Subcutaneous abdominal adipose tissue (tissue), 5 donors: ENCODE data around the gene TREML2.

Source experiments
- H3K27ac ChIP-seq: one replicate; pipeline ENCODE4 v1.7.0; 2013; ENCODE audit warnings: low read depth, mild to moderate bottlenecking, inconsistent platforms, low read length, moderate library complexity
- H3K27me3 ChIP-seq, 5 donors: one replicate each; pipeline ENCODE4 v1.7.0; 2013; ENCODE audit warnings: low read length in 5 of 5, inconsistent platforms in 1 of 5; ENCODE audit not compliant: control insufficient read depth in 5 of 5, insufficient read depth in 4 of 5
- H3K36me3 ChIP-seq, 5 donors: one replicate each; pipeline ENCODE4 v1.7.0; 2013; ENCODE audit warnings: low read length in 5 of 5; ENCODE audit not compliant: control insufficient read depth in 5 of 5, insufficient read depth in 5 of 5
- H3K4me1 ChIP-seq, 5 donors: one replicate each; pipeline ENCODE4 v1.7.0; 2013; ENCODE audit warnings: low read length in 5 of 5, mild to moderate bottlenecking in 3 of 5, moderate library complexity in 1 of 5; ENCODE audit not compliant: control insufficient read depth in 5 of 5, insufficient read depth in 5 of 5
- H3K4me3 ChIP-seq, 5 donors: one replicate each; pipeline ENCODE4 v1.7.0; 2013; ENCODE audit warnings: low read length in 5 of 5, low read depth in 1 of 5
- H3K9ac ChIP-seq, 5 donors: one replicate each; pipeline ENCODE4 v1.7.0; 2013; ENCODE audit warnings: low read length in 5 of 5, mild to moderate bottlenecking in 4 of 5, moderate library complexity in 3 of 5
- H3K9me3 ChIP-seq, 5 donors: one replicate each; pipeline ENCODE4 v1.7.0; 2013; ENCODE audit warnings: low read length in 5 of 5; ENCODE audit not compliant: control insufficient read depth in 5 of 5
- donor health status: healthy.
- donor health status: healthy.
- donor health status: healthy.
- donor health status: healthy.
- donor health status: healthy.

TREML2 gene

DNA sequence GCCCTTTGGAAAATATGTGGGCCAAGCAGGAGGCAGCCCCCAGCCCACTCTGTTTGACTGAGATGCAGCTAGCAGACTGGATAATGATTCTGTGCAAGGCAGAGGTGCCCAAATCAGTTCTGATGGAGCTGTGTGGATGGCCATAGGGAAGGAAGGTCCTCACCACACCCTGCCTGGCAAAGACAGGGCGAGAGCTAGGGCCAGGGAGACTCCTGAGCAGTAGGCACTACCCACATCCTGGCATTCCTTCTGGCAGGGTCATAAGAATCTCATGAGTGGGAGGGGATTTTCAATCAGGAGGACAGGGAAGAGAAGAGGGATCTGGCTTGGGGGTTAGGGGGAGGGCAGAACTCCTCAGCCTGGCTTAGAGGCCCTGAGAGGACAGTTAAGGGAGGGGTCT, 19.4 kb downstream of the TREML2 start:
- Histone ChIP-seq H3K9ac (no peak overlapping the region), H3K9me3 (no peaks in the 10 kb centered on the region), H3K27ac (no peak overlapping the region), H3K4me1 (peaks cover 0 to 14% (median 1%) of the 10 kb centered on the region in 5 donors), H3K4me3 (no peak overlapping the region), H3K27me3 (peaks cover 0 to 2% (median 0%) of the 10 kb centered on the region in 5 donors), H3K36me3 (no peaks in the 10 kb centered on the region)

DNA sequence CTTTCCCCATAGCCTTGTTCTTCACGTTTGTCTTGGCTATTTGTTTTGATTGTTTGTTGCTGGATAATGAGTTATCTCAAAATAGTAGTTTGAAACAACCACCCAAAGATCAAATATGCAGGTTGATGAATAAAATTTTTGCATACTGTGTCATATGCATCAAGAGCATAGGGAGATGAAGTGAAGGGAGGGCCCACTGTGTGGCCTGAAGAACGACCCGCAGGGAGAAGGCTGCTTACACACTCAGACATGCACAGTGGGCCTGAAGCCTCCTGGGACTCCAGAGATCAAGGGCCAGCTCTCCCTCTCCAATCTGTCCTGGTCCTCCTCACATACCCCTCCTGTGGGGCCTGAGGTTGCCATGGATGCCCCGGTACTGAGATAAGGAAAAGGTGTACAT, 21.8 kb downstream of the TREML2 start:
- no peak overlapping the region for H3K9ac ChIP-seq
- H3K9me3 ChIP-seq = no peaks in the 10 kb centered on the region
- peaks cover 0 to 2% (median 0%) of the 10 kb centered on the region in 5 donors for H3K27me3 ChIP-seq
- peaks cover 0 to 4% (median 0%) of the 10 kb centered on the region in 5 donors for H3K4me1 ChIP-seq
- no peak overlapping the region for H3K27ac ChIP-seq
- H3K36me3 ChIP-seq = no peaks in the 10 kb centered on the region
- no peak overlapping the region for H3K4me3 ChIP-seq

DNA sequence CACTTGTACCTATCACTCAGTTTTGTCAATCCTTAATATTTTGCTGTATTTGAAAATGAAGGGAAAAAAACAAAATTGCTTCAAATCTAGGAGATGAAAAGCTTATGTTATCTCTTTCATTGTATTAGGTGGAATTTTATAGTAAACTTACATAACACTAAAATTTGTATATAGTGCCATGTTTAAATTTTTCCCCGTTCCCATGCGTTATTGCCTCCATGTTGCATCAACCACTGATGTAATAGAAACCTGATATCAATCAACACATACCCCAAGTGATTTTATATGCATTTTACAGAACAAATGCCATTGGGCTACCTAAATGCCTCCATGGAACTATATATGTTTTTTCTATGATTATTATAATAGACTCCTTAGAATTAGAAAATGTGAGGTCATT, 23.3 kb downstream of the TREML2 start:
- H3K9me3 ChIP-seq = no peaks in the 10 kb centered on the region
- H3K27ac ChIP-seq = no peak overlapping the region
- H3K4me1 ChIP-seq = peaks cover 0 to 4% (median 0%) of the 10 kb centered on the region in 5 donors
- no peak overlapping the region for H3K4me3 ChIP-seq
- H3K9ac ChIP-seq = no peak overlapping the region
- H3K27me3 ChIP-seq = peaks cover 0 to 2% (median 0%) of the 10 kb centered on the region in 5 donors
- H3K36me3 ChIP-seq = no peaks in the 10 kb centered on the region

DNA sequence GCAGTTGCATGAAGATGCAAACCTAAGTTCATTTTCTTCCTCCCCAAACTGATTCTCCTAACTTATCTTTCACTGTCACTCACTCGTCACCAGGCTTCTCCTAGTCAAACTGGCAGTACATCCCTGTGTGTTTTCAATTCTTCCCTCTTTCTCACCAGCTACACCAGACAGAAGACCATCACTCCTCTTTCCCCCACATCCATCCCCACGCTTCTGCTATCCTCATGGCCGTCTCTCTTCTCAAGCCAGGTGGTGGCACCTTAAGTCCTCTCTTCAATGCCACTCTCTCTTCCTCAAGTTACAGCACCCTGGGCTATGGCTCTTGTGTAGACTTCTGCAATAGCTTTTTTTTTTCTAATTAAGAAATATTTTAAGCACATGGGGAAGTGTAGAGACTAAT, 23.7 kb downstream of the TREML2 start:
- Histone ChIP-seq H3K9ac (no peak overlapping the region), H3K4me1 (peaks cover 0 to 4% (median 0%) of the 10 kb centered on the region in 5 donors), H3K27me3 (peaks cover 0 to 2% (median 0%) of the 10 kb centered on the region in 5 donors), H3K36me3 (no peaks in the 10 kb centered on the region), H3K27ac (no peak overlapping the region), H3K9me3 (no peaks in the 10 kb centered on the region), H3K4me3 (no peak overlapping the region)

DNA sequence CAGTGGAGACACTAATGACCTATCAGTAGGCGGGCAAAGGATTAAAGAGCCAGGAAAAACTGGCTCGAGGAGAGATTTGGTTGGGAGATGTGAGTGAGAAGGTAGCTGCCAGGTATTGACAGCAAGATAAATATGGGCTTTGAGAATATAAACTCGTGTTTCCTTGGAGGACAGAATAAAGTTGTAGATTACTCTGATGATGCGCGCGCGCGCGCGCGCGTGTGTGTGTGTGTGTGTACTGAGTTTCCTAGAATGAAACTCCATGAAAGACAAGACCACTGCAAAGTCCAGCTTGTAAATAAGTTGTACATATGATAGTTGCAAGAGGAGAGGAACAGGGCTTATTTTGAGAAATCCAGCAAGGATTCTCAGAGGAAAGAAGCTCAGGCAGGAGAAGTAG, 24.8 kb downstream of the TREML2 start:
- peaks cover 0 to 5% (median 0%) of the 10 kb centered on the region in 5 donors for H3K27me3 ChIP-seq
- H3K9ac ChIP-seq = no peak overlapping the region
- no peaks in the 10 kb centered on the region for H3K4me1 ChIP-seq
- H3K9me3 ChIP-seq = no peaks in the 10 kb centered on the region
- no peaks in the 10 kb centered on the region for H3K36me3 ChIP-seq
- H3K27ac ChIP-seq = no peak overlapping the region
- no peak overlapping the region for H3K4me3 ChIP-seq

DNA sequence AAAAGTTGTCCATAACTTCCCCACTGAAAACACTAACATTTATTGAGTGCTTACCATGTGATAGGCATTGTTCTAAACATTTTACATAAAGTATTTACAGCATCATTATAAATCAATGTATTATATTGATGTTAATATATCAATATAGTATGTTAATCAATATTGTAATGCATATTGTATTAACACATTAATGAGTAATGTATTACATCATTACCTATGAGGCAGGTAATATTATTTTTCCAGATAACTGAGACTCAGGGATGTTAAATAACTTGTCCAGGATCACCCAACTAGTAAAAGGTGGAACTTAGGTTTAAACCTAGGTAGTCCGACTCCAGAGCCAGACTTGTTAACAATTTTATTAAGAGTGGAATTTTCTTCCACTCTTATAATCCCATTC, 25.9 kb downstream of the TREML2 start:
- no peak overlapping the region for H3K27ac ChIP-seq
- H3K4me3 ChIP-seq = no peak overlapping the region
- peaks cover 0 to 5% (median 0%) of the 10 kb centered on the region in 5 donors for H3K27me3 ChIP-seq
- H3K9ac ChIP-seq = no peak overlapping the region
- no peaks in the 10 kb centered on the region for H3K9me3 ChIP-seq
- no peaks in the 10 kb centered on the region for H3K4me1 ChIP-seq
- H3K36me3 ChIP-seq = no peaks in the 10 kb centered on the region

DNA sequence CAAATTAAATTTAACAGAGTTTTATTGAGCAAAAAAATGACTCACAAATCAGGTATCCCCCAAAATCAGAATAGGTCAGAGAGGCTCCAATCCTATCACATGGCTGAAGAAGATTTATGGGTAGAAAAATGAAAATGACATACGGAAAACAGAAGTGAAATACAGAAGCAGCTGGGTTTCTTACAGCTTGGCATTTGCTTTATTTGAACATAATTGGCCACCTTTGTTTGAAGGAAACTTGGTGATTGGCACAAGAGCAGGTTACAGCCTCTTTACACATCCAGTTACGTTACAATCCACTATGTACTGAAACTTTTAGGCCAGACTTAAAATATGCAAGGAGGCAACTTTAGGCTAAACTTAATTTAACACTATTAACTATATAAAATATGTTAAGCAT, 26.3 kb downstream of the TREML2 start:
- Histone ChIP-seq H3K36me3 (no peaks in the 10 kb centered on the region), H3K9ac (no peak overlapping the region), H3K4me1 (no peaks in the 10 kb centered on the region), H3K9me3 (no peaks in the 10 kb centered on the region), H3K27me3 (peaks cover 0 to 5% (median 0%) of the 10 kb centered on the region in 5 donors), H3K4me3 (no peak overlapping the region), H3K27ac (no peak overlapping the region)

DNA sequence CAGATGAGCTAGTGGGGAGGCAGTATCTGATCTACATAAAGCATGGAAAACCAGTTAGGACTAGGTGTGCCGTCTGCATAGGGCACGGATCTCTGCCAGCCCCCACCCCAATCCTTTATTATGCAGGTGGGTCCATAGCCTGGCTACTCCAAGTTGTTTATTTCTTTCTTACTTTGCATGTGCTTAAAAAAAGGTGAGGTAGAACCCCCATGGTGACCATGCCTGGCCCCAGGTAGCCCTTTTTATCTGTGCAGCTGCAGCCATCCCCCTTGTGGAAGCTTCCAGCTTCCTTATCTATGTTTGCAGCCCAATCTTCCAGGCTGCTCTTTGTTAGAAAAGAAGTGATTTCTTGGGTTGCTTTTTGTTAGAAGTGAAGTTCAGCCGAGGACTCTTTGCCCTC, 29.0 kb downstream of the TREML2 start:
- Histone ChIP-seq H3K4me3 (no peak overlapping the region), H3K36me3 (no peaks in the 10 kb centered on the region), H3K9ac (no peak overlapping the region), H3K9me3 (no peaks in the 10 kb centered on the region), H3K27me3 (peaks cover 0 to 5% (median 0%) of the 10 kb centered on the region in 5 donors), H3K27ac (no peak overlapping the region), H3K4me1 (no peaks in the 10 kb centered on the region)

DNA sequence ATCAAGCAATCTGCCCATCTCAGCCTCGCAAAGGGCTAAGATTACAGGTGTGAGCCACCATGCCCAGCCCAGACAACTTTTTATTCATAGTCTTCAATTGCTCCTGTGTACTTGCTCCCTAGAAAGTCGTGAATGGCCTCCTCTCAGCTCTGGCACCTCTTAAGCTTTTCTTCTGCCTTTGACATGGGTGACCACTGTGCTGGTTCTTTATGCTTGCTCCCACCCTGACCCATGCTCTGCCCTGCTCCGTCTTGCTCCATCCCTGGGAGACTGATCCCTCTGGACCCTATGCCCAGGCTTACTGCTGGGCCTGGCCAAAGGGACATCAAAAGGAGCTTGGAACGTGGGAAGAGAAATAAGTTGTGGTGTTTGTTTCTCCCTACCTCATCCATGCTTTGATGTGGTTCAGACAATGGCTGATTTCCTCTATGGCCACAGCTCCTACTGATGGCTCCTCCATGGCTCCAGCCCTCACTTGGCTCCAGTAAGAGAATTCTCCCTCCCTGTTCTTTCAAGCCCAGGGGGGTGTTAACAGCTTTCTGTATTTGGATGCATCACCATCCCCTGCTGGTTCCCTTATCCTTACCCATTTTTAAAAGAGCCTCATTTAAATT, 30.3 kb downstream of the TREML2 start:
- H3K9ac ChIP-seq = no peak overlapping the region
- no peaks in the 10 kb centered on the region for H3K4me1 ChIP-seq
- H3K4me3 ChIP-seq = no peak overlapping the region
- no peaks in the 10 kb centered on the region for H3K9me3 ChIP-seq
- no peak overlapping the region for H3K27ac ChIP-seq
- no peaks in the 10 kb centered on the region for H3K36me3 ChIP-seq
- H3K27me3 ChIP-seq = peaks cover 0 to 5% (median 0%) of the 10 kb centered on the region in 5 donors

DNA sequence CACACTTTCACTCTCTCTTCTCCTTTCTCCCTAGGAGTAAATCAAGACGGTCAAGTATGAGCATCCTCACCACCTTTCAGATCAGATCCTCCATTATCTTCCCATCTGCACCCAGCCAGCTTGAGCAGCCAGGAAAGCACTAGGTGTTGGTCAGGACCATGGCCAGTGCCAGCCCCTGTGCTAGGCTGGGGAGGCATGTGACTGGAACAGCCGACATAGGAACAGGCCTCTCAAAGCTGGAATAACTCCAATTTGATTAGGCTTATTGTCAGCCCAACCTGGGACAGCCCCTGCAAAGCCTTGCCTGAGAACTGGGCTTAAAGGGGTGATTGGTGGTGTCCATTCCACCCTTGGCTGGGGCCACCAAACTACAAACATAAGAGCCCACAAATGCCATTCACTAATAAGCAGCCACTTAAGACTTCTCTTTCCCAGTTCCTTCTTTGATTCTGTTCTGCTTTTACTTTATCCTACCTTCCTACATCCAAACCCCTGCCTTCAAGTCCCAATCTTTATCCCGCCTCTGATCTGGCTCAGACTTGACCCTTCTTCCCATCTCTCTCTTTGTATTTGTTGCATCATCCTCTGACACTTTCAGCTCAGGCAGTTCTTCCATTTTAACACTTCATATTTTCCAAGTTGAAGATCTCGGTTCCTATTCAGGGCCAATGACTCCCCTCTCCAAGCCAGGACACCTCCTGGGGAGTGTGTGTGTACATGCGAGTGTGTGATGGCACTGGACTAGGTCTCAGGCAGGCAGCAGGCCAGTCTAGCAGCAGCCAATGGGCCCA, 33.6 kb downstream of the TREML2 start:
- H3K27ac ChIP-seq = no peak overlapping the region
- H3K27me3 ChIP-seq = peaks cover 0 to 5% (median 0%) of the 10 kb centered on the region in 5 donors
- peaks cover 0 to 5% (median 0%) of the 10 kb centered on the region in 5 donors for H3K4me1 ChIP-seq
- no peak overlapping the region for H3K9ac ChIP-seq
- no peak overlapping the region for H3K4me3 ChIP-seq
- no peaks in the 10 kb centered on the region for H3K36me3 ChIP-seq
- no peaks in the 10 kb centered on the region for H3K9me3 ChIP-seq
